GM19099 (cell line): ENCODE measurements around the gene RAB43.

Source experiments
- POLR2A ChIP-seq: IDR thresholded peaks from 3 replicates; pipeline ENCODE4 v1.6.1; 2011; ENCODE audit warnings: low read depth; ENCODE audit not compliant: insufficient read length; ENCODE audit errors: extremely low read depth

The RAB43 gene

GRCh38 chr3:129056451-129057173, 65.0 kb downstream of the RAB43 start:
- no peak for TF ChIP-seq POLR2A

- TF ChIP-seq POLR2A, result no peak
Observed at GRCh38 chr3:129054605-129055104, 66.9 kb downstream of the RAB43 start.

DNA sequence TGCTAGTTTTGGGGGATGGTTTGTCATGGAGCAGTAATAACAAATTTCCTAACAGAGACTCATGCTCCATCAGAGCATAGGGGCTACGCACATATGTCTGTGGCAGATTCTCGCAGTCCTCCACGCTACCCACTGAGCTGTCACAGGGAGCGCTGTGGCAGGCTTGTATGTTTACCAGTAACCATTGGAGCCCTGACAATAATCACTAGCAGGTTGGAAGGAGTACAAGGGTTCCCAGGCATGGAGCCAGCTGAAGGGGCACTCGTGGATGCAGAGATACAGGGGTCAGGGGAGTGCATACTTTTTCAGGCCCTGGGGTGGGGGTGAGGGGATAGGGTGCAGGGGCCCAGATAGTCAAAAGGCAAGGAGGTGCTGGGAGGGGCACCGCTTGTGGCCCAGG, 68.9 kb downstream of the RAB43 start:
- no peak for TF ChIP-seq POLR2A

DNA sequence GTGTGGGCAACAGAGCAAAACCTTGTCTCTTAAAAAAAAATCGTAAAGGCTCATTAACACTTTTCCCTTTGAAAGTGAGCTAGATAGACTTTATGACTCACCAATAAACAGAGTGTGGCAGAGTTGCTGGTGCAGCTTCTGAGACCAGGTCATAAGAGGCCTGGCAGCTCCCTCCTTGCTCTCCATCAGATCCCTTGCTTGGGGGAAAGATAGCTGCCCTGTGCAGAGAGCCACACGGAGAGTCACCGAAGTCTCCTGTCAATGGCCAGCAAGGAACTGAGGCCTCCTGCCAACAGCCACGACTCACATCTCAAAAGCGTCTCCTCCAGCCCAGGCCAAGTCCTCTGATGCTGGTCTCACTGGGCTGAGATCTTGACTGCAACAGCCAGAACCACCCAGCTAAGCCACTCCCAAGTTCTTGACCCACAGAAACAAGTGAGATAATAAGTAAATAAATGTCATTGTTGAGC, 69.7 kb downstream of the RAB43 start:
- no peak for TF ChIP-seq POLR2A

DNA sequence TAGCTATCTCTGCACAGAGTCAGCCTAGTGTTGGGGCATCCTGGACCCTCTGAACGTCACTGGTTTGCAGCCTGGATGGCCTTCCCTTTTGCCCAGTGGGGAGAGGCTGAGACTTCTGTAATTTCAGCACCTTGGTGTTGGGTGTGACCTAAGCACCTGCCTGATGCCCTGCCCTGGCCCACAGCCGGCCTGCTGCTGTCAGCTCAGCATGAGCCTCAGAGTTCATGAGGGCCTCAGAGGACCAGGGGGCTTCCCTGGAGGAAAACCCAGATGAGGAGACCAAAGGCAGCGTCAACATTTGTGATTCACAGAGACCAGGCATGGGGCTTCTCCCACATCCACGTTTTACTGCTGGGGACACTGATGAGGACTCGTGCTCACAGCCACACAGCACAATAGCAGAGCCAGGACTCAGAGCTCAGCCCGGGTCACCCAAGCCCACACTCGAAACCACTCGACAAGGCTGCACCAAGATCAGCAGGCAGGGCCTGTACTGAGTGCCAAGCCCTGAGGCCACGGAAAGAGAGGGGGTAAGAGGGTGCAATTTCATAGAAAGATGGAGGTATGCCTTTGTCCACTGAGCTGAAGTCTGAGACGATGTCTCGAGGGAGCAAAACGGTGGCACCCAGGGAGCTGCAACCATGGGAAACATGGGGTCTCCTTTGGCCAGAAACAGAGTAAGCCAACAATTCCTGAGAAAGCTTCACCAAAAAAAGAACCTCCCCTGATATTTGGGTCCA, 70.9 kb downstream of the RAB43 start:
- no peak for TF ChIP-seq POLR2A

GRCh38 chr3:129047553-129047839, 74.1 kb downstream of the RAB43 start:
- TF ChIP-seq POLR2A, result no peak

GRCh38 chr3:129046732-129047552, 74.7 kb downstream of the RAB43 start:
- no peak for TF ChIP-seq POLR2A

- no peak for TF ChIP-seq POLR2A
Observed at GRCh38 chr3:129046037-129046731, 75.4 kb downstream of the RAB43 start.

GRCh38 chr3:129045675-129046036, 75.9 kb downstream of the RAB43 start:
- TF ChIP-seq POLR2A, result no peak

DNA sequence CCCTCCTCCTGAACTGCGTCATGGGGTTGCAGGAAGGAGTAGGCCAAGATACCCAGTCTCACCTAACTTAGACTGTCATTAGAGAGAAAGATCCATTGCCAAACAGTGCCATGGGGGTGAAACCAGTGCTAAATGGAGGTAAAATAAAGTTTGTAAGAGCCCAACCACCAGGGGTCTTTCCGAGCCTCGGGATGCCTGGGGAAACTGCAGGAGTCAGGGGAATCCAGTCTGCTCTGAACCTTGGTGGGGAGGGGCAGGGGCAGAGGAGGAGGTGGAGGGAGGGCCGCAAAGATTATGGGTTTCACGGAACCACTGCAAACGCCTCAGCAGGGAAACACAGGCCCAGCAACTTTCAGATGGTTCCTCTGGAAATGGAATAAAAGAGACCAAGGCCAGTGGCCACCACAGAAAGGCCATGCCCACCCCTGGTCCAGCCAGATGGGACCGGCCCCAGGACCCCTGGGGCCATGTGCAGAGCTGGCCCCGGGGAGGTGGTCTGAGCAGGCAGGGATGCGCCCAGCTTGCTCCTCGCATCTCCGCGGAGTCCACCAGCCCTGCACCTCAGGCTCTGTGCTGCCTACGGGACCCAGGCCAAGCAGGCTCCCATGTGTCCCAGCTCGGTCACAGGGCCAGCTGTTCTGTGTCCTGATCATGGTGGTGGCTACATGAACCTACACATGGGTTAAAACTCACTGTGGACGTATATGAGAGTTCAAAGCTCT, 80.9 kb downstream of the RAB43 start:
- no peak for TF ChIP-seq POLR2A

DNA sequence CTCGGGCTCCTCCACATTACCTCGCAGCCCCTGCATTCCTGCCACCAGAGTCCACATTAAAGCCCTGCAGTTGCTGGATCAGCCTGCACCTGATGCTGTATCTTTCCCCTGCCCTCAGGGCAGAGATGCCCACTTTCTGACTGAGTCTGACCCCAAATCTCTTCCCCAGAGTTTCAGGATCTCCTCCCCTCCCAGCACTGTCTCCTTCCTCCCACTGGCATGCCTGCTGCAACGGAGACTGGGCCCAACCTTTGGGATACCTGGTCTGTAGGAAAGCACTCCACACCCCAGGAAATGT, 81.6 kb downstream of the RAB43 start:
- TF ChIP-seq POLR2A, result no peak

- TF ChIP-seq POLR2A, result no peak
Observed at GRCh38 chr3:129039271-129040038, 82.1 kb downstream of the RAB43 start.

DNA sequence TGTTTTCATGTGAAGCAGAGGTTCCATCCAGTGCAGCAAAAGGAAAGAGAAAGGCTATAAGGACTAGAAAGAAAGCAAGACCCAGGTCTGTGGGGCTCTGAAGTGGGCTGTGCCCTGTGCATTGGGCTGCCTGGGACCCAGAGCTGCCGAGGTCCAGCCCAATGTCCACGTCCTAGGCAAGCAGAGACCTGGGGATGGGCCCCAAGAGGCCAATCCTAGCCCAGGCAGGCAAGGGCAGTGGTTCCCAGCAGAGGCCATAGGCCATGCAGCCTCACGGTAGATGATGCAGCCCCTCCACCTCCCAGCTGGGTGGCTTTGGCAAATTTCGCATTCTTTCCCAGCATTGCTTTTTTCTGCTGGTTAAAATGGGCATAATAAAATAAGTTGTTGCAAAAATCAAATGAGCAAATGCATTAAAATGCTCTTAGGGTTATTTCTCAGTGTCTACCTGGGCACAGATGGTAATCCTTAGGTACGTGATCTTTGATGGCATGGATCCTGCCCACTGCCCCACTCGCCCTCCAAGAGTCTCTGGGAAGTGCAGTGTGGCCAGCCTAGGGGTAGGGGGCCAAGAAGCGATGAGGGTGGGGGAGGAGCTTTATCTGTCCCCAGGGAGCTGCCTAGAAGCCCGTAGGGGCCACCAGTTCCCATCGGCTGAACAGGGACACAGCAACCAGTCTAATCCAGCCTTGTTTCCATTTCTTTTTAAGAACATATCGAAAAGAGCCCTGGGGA, 83.3 kb downstream of the RAB43 start:
- TF ChIP-seq POLR2A, result no peak
